Tibial nerve (tissue), 4 donors: ENCODE measurements around the gene KLHDC3. TPM values are rescaled to one million over a fixed set of nuclear protein-coding genes. Genes with fewer than 3 reads are reported as not detected.

Source experiments
- DNase-seq, 2 donors: peaks; one replicate each; pipeline ENCODE4 v3.0.0-alpha.2; 2019; ENCODE audit warnings: low spot score in 2 of 2
- H3K27ac ChIP-seq, 4 donors: fragments of 200-600 bp; sonication (generic) in 3 of 4; one replicate each; pipeline ENCODE4 v1.5.1; 2017 to 2019; ENCODE audit warnings: mild to moderate bottlenecking in 1 of 4
- H3K27me3 ChIP-seq, 2 donors: fragments of 200-600 bp; sonication (generic) in 1 of 2; one replicate each; pipeline versions ENCODE4 v1.5.1 to v1.6.0; 2017 to 2019
- H3K36me3 ChIP-seq, 3 donors: fragments of 200-600 bp; sonication (generic); one replicate each; pipeline ENCODE4 v1.5.1; 2018 to 2019
- H3K4me1 ChIP-seq, 4 donors: fragments of 200-600 bp; sonication (generic) in 3 of 4; one replicate each; pipeline ENCODE4 v1.5.1; 2017 to 2019
- H3K4me3 ChIP-seq, 4 donors: fragments of 200-600 bp; sonication (generic) in 3 of 4; one replicate each; pipeline ENCODE4 v1.5.1; 2017 to 2019; ENCODE audit warnings: mild to moderate bottlenecking in 1 of 4, moderate library complexity in 1 of 4
- H3K9me3 ChIP-seq, 4 donors: fragments of 200-600 bp; sonication (generic) in 3 of 4; one replicate each; pipeline ENCODE4 v1.5.1; 2017 to 2019
- EP300 ChIP-seq, 2 donors: sonication (generic); formaldehyde crosslinking; IDR thresholded peaks; one replicate each; pipeline ENCODE4 v1.6.1; 2017; ENCODE audit warnings: antibody characterized with exemption in 2 of 2, mild to moderate bottlenecking in 1 of 2
- POLR2A ChIP-seq, 2 donors: fragments of 450-650 bp; IDR thresholded peaks; one replicate each; pipeline ENCODE4 v1.6.1; 2017; ENCODE audit warnings: antibody characterized with exemption in 2 of 2, mild to moderate bottlenecking in 2 of 2, moderate library complexity in 2 of 2
- WGBS, 2 donors: methylation state at CpG; one replicate each; pipeline ENCODE4 v1.1.5; 2018; 5-methylcytosine and 5-hydroxymethylcytosine counted together
- total RNA-seq, 4 donors: library from RNA; depleted of rRNA; stranded (reverse); fragments of >200 nt; gene quantifications; one replicate each; pipeline ENCODE4 v1.1.0, GENCODE V29; 2016
- TF ChIP-seq, protein P1 (sequence below), 5 experiments: fragments of 200-600 bp in 3 of 5; fragments of 450-650 bp in 2 of 5; sonication (generic) in 3 of 5; IDR thresholded peaks; one replicate each; pipeline ENCODE4 v1.5.1; 2016 to 2019; ENCODE audit warnings: antibody characterized with exemption in 5 of 5, mild to moderate bottlenecking in 3 of 5, moderate library complexity in 2 of 5

Gene KLHDC3
- total RNA-seq, 4 donors from 2014 or later = 74.1 to 98.3 (median 86.5) TPM

DNA sequence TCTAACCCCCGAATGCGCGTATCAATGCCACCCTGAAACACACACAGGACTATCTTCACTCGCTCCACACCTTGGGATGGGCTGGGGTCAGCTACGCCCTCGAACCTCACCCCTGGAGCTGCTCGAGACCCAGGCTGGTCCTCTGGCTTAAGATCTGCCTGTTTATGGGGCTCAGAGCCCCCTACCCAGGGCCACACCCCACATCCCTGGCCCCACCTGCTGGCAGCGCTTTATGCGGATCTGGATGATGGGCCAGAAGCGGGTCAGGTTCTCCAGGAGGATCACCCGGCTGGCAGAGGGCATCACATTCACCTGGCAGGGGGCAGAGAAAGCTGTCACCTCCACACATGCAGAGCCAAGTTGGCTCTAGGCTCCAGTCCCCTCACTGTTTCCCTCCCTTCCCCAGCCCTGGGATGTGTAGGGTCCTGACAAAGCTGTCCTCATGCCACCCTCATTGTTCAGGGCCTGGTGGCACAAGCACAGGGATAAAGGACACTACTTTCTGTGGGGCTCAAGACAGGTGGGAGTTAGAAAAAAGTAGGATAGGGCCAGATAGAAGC lies 31.4 kb downstream of the KLHDC3 start:
- TF ChIP-seq, protein P1, sequence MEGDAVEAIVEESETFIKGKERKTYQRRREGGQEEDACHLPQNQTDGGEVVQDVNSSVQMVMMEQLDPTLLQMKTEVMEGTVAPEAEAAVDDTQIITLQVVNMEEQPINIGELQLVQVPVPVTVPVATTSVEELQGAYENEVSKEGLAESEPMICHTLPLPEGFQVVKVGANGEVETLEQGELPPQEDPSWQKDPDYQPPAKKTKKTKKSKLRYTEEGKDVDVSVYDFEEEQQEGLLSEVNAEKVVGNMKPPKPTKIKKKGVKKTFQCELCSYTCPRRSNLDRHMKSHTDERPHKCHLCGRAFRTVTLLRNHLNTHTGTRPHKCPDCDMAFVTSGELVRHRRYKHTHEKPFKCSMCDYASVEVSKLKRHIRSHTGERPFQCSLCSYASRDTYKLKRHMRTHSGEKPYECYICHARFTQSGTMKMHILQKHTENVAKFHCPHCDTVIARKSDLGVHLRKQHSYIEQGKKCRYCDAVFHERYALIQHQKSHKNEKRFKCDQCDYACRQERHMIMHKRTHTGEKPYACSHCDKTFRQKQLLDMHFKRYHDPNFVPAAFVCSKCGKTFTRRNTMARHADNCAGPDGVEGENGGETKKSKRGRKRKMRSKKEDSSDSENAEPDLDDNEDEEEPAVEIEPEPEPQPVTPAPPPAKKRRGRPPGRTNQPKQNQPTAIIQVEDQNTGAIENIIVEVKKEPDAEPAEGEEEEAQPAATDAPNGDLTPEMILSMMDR (IDR thresholded peaks at IDR 0.05) = no peak
- TF ChIP-seq POLR2A (IDR thresholded peaks at IDR 0.05) (no peak), EP300 (IDR thresholded peaks at IDR 0.05) (no peak)
- H3K36me3 ChIP-seq = peaks cover 0 to 99% (median 18%) of the 10 kb centered on the region in 3 donors
- 95% methylated on average over 11 of the region's 11 CpGs for WGBS, 2 donors

DNA sequence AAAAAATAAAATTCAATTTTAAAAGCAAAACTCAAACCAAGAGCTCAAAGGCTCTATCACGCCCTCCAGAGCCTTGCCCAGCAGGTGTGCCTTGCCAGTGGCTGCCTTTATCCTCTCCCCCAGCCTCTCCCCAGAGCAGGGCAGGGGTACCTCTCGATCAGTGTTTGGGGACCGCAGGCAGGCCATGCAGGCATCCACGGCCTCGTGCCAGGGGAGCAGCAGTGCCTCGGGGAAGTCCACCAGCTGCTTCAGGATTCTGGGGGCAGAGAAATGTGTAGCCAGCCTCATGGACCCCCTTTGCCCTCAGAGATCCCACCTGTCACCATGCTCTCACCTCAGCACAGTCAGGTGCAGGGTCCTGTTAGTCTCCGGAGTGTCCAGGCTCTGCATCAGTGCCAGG lies 33.9 kb downstream of the KLHDC3 start:
- H3K36me3 ChIP-seq = peaks cover 0 to 85% (median 14%) of the 10 kb centered on the region in 3 donors
- 84 to 92% methylated on average over 6 to 7 of the region's 7 CpGs for WGBS, 2 donors
- TF ChIP-seq, protein P1 (IDR thresholded peaks at IDR 0.05) = no peak
- TF ChIP-seq EP300 (IDR thresholded peaks at IDR 0.05) (no peak), POLR2A (IDR thresholded peaks at IDR 0.05) (no peak)
- peaks cover 0 to 24% (median 4%) of the 10 kb centered on the region in 4 donors for H3K4me1 ChIP-seq
- DNase-seq = no peak
- H3K27me3 ChIP-seq = no peaks in the 10 kb centered on the region
- H3K4me3 ChIP-seq = no peak overlapping the region
- H3K9me3 ChIP-seq = no peaks in the 10 kb centered on the region
- no peak overlapping the region for H3K27ac ChIP-seq

More for the DNA sequence above, 31.4 kb downstream of the KLHDC3 start:
- Histone ChIP-seq H3K27ac (no peak overlapping the region), H3K27me3 (no peaks in the 10 kb centered on the region), H3K4me3 (no peak overlapping the region), H3K4me1 (no peaks in the 10 kb centered on the region), H3K9me3 (no peaks in the 10 kb centered on the region)
- no peak for DNase-seq

DNA sequence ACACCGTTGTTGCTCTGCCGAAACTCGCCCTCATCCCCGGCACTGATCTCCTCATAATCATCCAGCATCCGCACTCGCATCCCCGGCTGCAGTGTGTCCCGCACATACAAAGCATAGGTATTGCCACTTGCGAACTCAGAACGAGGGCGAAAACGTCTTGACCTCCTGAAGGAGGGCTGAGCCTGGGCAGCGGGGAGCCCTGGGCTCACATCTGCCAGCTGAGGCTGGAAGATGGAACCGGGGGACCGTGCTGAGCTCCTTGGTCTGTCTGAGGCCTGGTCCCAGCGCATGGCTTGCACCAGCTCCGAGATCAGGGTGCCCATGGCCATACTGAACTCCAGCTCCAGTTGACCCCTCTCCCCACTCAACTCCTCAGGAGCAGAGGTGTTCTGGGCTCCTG lies 36.9 kb downstream of the KLHDC3 start:
- no peak for TF ChIP-seq POLR2A (IDR thresholded peaks at IDR 0.05)
- TF ChIP-seq EP300 (IDR thresholded peaks at IDR 0.05) = no peak
- TF ChIP-seq, protein P1 (IDR thresholded peaks at IDR 0.05) = no peak
- Histone ChIP-seq H3K4me3 (no peak overlapping the region), H3K36me3 (peaks cover 0 to 66% (median 9%) of the 10 kb centered on the region in 3 donors), H3K27ac (no peak overlapping the region), H3K27me3 (no peaks in the 10 kb centered on the region), H3K9me3 (no peaks in the 10 kb centered on the region), H3K4me1 (peaks cover 0 to 37% (median 13%) of the 10 kb centered on the region in 4 donors)
- WGBS, 2 donors = 90 to 98% methylated on average over 17 of the region's 17 CpGs
- no peak for DNase-seq

DNA sequence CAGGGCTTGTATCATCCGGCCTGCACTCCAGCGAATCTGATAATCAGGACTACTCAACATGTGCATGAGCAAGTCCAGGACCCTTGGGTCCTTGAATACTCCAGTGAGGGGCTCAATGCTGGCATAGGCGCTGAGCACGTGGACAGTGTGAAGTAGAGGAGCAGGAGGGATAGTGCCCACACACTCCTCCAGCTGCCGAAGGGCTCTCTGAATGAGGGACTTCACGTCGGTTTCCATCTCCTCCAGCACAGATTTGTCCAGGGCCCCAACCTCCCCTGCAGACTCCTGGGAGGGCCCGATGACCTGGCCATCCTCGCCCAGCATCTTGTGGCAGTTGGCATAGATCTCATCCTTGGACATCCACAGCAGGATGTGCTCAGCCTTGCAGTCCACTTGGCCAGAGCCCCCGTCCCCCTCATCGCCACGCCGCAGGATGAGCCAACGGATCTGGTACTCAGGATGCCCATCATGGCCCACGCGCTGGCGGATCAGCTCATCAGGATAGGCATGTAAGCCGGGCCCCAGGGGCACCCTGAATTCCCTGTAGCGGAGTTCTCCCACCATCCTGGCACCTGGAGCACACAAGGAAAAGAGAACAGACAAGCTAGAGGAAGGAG lies 38.3 kb downstream of the KLHDC3 start:
- no peak for DNase-seq
- peak overlapping the region in 3 of 4 donors; percentile 92 to 95 (median 95) for H3K27ac ChIP-seq
- H3K36me3 ChIP-seq = peaks cover 0 to 66% (median under 1%) of the 10 kb centered on the region in 3 donors
- H3K4me3 ChIP-seq = peak overlapping the region in 1 of 4 donors; percentile 69
- H3K27me3 ChIP-seq = no peaks in the 10 kb centered on the region
- no peaks in the 10 kb centered on the region for H3K9me3 ChIP-seq
- H3K4me1 ChIP-seq = peaks cover 0 to 40% (median 13%) of the 10 kb centered on the region in 4 donors
- WGBS, 2 donors = 84 to 85% methylated on average over 17 to 19 of the region's 19 CpGs
- no peak for TF ChIP-seq POLR2A (IDR thresholded peaks at IDR 0.05)
- no peak for TF ChIP-seq EP300 (IDR thresholded peaks at IDR 0.05)
- TF ChIP-seq, protein P1 (IDR thresholded peaks at IDR 0.05) = no peak

DNA sequence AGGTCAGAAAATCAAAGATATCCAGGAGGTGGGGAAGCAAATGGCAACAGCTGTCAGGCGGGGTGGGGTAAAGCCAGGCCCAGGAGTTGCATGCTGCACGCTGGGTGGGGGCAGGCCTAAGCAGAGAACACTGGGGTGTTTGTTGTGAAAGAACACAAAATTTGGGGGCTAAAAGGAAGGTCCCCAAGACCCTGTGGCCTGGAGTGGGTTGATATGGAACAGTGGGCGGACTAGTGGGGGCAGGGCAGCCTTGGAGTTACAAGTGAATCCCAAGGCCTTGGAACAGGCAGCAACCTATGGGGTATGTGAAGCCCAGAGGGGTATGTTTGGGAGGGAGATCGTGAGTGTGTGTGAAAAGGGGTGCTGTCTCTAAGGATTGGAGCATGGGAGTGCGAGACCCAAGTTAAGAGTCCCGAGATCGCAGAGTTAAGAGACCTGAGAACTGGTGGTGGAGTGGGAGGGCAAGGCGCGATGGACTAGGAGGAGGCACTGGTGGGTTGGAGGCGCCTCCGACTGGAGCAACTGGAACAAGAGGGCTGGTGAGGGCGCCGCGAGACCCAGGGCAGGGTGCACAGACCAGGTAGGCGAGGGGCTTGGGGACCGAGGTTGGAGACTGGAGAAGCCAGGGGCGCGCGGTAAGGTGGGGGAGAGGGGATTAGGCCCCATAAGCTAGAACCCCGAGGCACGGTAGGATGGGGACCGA lies 38.9 kb downstream of the KLHDC3 start:
- Histone ChIP-seq H3K36me3 (peaks cover 0 to 65% (median 0%) of the 10 kb centered on the region in 3 donors), H3K27ac (peak overlapping the region; percentile 82 to 95 (median 94)), H3K27me3 (no peaks in the 10 kb centered on the region), H3K4me1 (peaks cover 0 to 47% (median 15%) of the 10 kb centered on the region in 4 donors), H3K9me3 (no peaks in the 10 kb centered on the region), H3K4me3 (peak overlapping the region; percentile 69 to 79 (median 74))
- 11% methylated on average over 22 of the region's 22 CpGs for WGBS, 2 donors
- DNase-seq = peak in 1 of 2 donors; percentile 19
- TF ChIP-seq, protein P1 (IDR thresholded peaks at IDR 0.05) = no peak
- TF ChIP-seq EP300 (IDR thresholded peaks at IDR 0.05) (no peak), POLR2A (IDR thresholded peaks at IDR 0.05) (no peak)
